ENCODE results near the gene IGFBP5. TPM values are rescaled to one million over a fixed set of nuclear protein-coding genes. Genes with fewer than 3 reads are reported as not detected.

Gene IGFBP5
- total and polyA plus RNA-seq, 2 of the 8 experiments (the other 6 are each of a cell fraction or from before 2014, with no cell fraction given), result 2.2 to 2.5 TPM

DNA sequence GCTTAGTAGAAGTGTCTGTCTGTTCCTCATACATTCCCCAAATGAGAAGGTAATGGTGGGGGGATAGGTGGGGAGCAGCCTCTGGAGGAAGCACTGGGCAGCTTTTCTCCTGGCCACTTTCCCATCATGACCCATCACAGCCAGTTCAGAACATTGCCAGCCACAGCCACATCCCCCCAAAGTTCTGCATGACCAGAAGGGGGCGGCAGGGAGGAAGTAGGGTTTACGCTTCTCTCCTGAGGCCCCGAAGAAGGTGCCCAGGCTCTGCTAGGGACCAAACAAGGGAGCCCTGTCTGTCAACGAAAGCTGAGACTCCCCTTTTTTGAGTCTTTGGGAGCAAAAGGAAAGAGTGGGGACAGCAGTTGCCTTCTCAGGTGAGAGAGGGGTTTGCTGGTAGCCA, 7.7 kb downstream of the IGFBP5 start:
- Histone ChIP-seq H3K23me2 (ENCODE audit: low read depth, low read length) (peaks cover 9% of the 10 kb centered on the region; the same call in 1 of the 2 replicates), H2BK5ac (ENCODE audit: low read depth, low read length) (no peak overlapping the region), H4K5ac (ENCODE audit: insufficient read length, low read depth, low read length) (no peak overlapping the region), H3K14ac (ENCODE audit: insufficient read length) (no peak overlapping the region), H3K27ac (ENCODE audit: low read depth, low read length) (no peak overlapping the region), H2AK5ac (ENCODE audit: low read depth, low read length) (no peak overlapping the region), H3K4ac (replicated peaks; ENCODE audit: insufficient read length, low read depth, low read length) (no peak overlapping the region), H3K9me3 (ENCODE audit: insufficient read depth in 2 of 2, low read depth in 1 of 2, low read length in 1 of 2) (no peaks in the 10 kb centered on the region), H3K23ac (ENCODE audit: insufficient read length) (no peak overlapping the region), H2BK120ac (replicated peaks; ENCODE audit: low read depth, low read length) (no peak overlapping the region), H3K4me2 (ENCODE audit: insufficient read depth in 1 of 2, low read depth in 2 of 2, low read length in 2 of 2) (no peak overlapping the region), H2BK20ac (ENCODE audit: low read length) (no peak overlapping the region), H3K27me3 (replicated peaks in 1 of 4; ENCODE audit: control insufficient read depth in 3 of 4, extremely low read depth in 1 of 4, insufficient read depth in 3 of 4, low read length in 3 of 4) (peaks cover 0 to 12% (median 4%) of the 10 kb centered on the region in 4 experiments; a peak in 5 of 7 replicates), H4K91ac (replicated peaks; ENCODE audit: insufficient read length, low read length) (no peak overlapping the region), H3K4me1 (replicated peaks in 1 of 4; ENCODE audit: control insufficient read depth in 3 of 4, insufficient read depth in 4 of 4, low read length in 3 of 4) (peaks cover 9 to 18% (median 12%) of the 10 kb centered on the region in 4 experiments; a peak in 6 of 7 replicates), H3K4me3 (ENCODE audit: extremely low read depth in 1 of 4, insufficient read depth in 2 of 4, low read depth in 3 of 4, low read length in 4 of 4) (no peak overlapping the region), H2BK12ac (ENCODE audit: low read depth, low read length) (no peak overlapping the region), H3K79me1 (ENCODE audit: low read depth, low read length) (no peaks in the 10 kb centered on the region), H3K9ac (replicated peaks in 1 of 4; ENCODE audit: extremely low read depth in 1 of 4, low read depth in 3 of 4, low read length in 3 of 4) (no peak overlapping the region), H3K36me3 (ENCODE audit: control insufficient read depth in 2 of 4, insufficient read depth in 4 of 4, low read length in 3 of 4) (no peaks in the 10 kb centered on the region), H3K56ac (replicated peaks; ENCODE audit: insufficient read length, low read depth, low read length) (no peak overlapping the region), H3K18ac (ENCODE audit: extremely low read depth, low read length) (no peak overlapping the region), H2AFZ (ENCODE audit: low read length) (no peak overlapping the region), H2BK15ac (ENCODE audit: low read length) (0 out of 2 replicates have a peak overlapping the region, but pooled peaks have one; percentile 13), H3K79me2 (ENCODE audit: control insufficient read depth in 1 of 2, insufficient read depth in 2 of 2, low read length in 2 of 2) (no peaks in the 10 kb centered on the region), H4K20me1 (replicated peaks in 1 of 2; ENCODE audit: control insufficient read depth in 1 of 2, insufficient read depth in 2 of 2, low read length in 2 of 2) (no peaks in the 10 kb centered on the region), H4K8ac (ENCODE audit: extremely low read depth, insufficient read depth, low read length) (no peak overlapping the region)
- DNase-seq (ENCODE audit: low read depth in 1 of 2, low spot score in 2 of 2) (peak in 1 of 2 experiments; percentile 92), FAIRE-seq (peak; percentile 90)
- ChIA-PET POLR2A (ENCODE audit: partially characterized antibody) (no interaction called here), CTCF (ENCODE audit: partially characterized antibody) (interaction anchor here (0.6 to 5.0 kb wide), 44 partner anchors 8 to 1161 kb away, joined by 3 to 33 read pairs (median 4); partner anchors contain the start of gene IGFBP5)
- TF ChIP-seq RXRA (IDR thresholded peaks at IDR 0.05; ENCODE audit: insufficient read depth, low read depth, low read length), result no peak
- TF ChIP-seq, protein P1, sequence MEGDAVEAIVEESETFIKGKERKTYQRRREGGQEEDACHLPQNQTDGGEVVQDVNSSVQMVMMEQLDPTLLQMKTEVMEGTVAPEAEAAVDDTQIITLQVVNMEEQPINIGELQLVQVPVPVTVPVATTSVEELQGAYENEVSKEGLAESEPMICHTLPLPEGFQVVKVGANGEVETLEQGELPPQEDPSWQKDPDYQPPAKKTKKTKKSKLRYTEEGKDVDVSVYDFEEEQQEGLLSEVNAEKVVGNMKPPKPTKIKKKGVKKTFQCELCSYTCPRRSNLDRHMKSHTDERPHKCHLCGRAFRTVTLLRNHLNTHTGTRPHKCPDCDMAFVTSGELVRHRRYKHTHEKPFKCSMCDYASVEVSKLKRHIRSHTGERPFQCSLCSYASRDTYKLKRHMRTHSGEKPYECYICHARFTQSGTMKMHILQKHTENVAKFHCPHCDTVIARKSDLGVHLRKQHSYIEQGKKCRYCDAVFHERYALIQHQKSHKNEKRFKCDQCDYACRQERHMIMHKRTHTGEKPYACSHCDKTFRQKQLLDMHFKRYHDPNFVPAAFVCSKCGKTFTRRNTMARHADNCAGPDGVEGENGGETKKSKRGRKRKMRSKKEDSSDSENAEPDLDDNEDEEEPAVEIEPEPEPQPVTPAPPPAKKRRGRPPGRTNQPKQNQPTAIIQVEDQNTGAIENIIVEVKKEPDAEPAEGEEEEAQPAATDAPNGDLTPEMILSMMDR (IDR thresholded peaks at IDR 0.05; ENCODE audit: control extremely low read depth in 1 of 3, insufficient read depth in 1 of 3, low read depth in 1 of 3, low read length in 3 of 3), result peak; percentile 89 to 92 (median 90)
- TF ChIP-seq EGR1 (IDR thresholded peaks at IDR 0.05; ENCODE audit: borderline replicate concordance, low read depth, low read length), result no peak
- TF ChIP-seq POLR2A (IDR thresholded peaks at IDR 0.05; ENCODE audit: control extremely low read depth in 1 of 2, low read depth in 2 of 2, low read length in 2 of 2), result no peak
- TF ChIP-seq SRF (IDR thresholded peaks at IDR 0.05; ENCODE audit: low read depth, low read length), result no peak
- peak; percentile 65 to 81 for TF ChIP-seq RAD21 (IDR thresholded peaks at IDR 0.05 in 1 of 2, conservative IDR thresholded peaks at IDR 0.05 in 1 of 2; ENCODE audit: low read depth in 2 of 2, low read length in 2 of 2)
- TF ChIP-seq EP300 (IDR thresholded peaks at IDR 0.05; ENCODE audit: borderline replicate concordance in 1 of 2, low read depth in 2 of 2, low read length in 2 of 2), result no peak
- 23% methylated on average over 4 of the region's 4 CpGs; no CpG with 5 or more reads in 1 of the 2 experiments for WGBS, 2 experiments (ENCODE audit: extremely low coverage in 1 of 2, insufficient coverage in 1 of 2, insufficient read length in 1 of 2, insufficient replicate concordance in 2 of 2, low coverage in 1 of 2, low lambda C conversion rate in 2 of 2, missing lambda C conversion rate in 1 of 2)

Measured in H1 (cell line).